Esophagus muscularis mucosa (tissue), 4 donors: ENCODE measurements around the gene DYRK4. TPM values are rescaled to one million over a fixed set of nuclear protein-coding genes. Genes with fewer than 3 reads are reported as not detected.

Experiments used
- DNase-seq: peaks from one replicate; pipeline ENCODE4 v3.0.0-alpha.2; 2017; ENCODE audit errors: extremely low spot score
- H3K27ac ChIP-seq, 4 donors: fragments of 200-600 bp; sonication (generic); replicated peaks in 1 of 4; 1 replicate in 3 of 4; 2 replicates in 1 of 4; pipeline ENCODE4 v1.5.1; 2016 to 2019; ENCODE audit warnings: mild to moderate bottlenecking in 1 of 4
- H3K27me3 ChIP-seq, 4 donors: fragments of 200-600 bp; sonication (generic); one replicate each; pipeline versions ENCODE4 v1.5.1 to v1.6.0; 2016 to 2019
- H3K36me3 ChIP-seq, 4 donors: fragments of 200-600 bp; sonication (generic); one replicate each; pipeline ENCODE4 v1.5.1; 2016 to 2019
- H3K4me1 ChIP-seq, 4 donors: fragments of 200-600 bp; sonication (generic); one replicate each; pipeline ENCODE4 v1.5.1; 2016 to 2019
- H3K4me3 ChIP-seq, 4 donors: fragments of 200-600 bp; sonication (generic); 1 replicate in 2 of 4; 2 replicates in 2 of 4; pipeline ENCODE4 v1.5.1; 2016 to 2019; ENCODE audit warnings: mild to moderate bottlenecking in 4 of 4, moderate library complexity in 1 of 4
- H3K9me3 ChIP-seq, 4 donors: fragments of 200-600 bp; sonication (generic); 1 replicate in 3 of 4; 2 replicates in 1 of 4; pipeline ENCODE4 v1.5.1; 2016 to 2019
- EP300 ChIP-seq: sonication (generic); formaldehyde crosslinking; IDR thresholded peaks from one replicate; pipeline ENCODE4 v1.6.1; 2017; ENCODE audit warnings: antibody characterized with exemption
- POLR2A ChIP-seq: fragments of 450-650 bp; IDR thresholded peaks from one replicate; pipeline ENCODE4 v1.6.1; 2017; ENCODE audit warnings: antibody characterized with exemption, moderate library complexity, mild to moderate bottlenecking, low read depth
- POLR2AphosphoS5 ChIP-seq, 2 donors: sonication (generic); formaldehyde crosslinking; IDR thresholded peaks; one replicate each; pipeline ENCODE4 v1.6.1; 2017; ENCODE audit warnings: antibody characterized with exemption in 2 of 2
- WGBS: methylation state at CpG from one replicate; pipeline ENCODE4 v1.1.5; 2018; 5-methylcytosine and 5-hydroxymethylcytosine counted together
- intact Hi-C: fragments of 100-400 bp; cut with DNase I; formaldehyde crosslinking; loops from one replicate; pipeline ENCODE4 v1.15.1; 2023
- total RNA-seq, 4 donors: library from RNA; depleted of rRNA; stranded (reverse); fragments of >200 nt; gene quantifications; one replicate each; pipeline versions ENCODE4 v1.1.0 to v1.2.1, GENCODE V29; 2016
- TF ChIP-seq, protein P1 (sequence below), 3 experiments: fragments of 200-600 bp in 2 of 3; fragments of 450-650 bp in 1 of 3; sonication (generic) in 2 of 3; IDR thresholded peaks; one replicate each; pipeline ENCODE4 v1.5.1; 2017 to 2019; ENCODE audit warnings: antibody characterized with exemption in 3 of 3, mild to moderate bottlenecking in 2 of 3, moderate library complexity in 1 of 3

DYRK4 gene
- total RNA-seq, 4 donors from 2014 or later, result 35.2 to 47.8 (median 41.3) TPM

DNA sequence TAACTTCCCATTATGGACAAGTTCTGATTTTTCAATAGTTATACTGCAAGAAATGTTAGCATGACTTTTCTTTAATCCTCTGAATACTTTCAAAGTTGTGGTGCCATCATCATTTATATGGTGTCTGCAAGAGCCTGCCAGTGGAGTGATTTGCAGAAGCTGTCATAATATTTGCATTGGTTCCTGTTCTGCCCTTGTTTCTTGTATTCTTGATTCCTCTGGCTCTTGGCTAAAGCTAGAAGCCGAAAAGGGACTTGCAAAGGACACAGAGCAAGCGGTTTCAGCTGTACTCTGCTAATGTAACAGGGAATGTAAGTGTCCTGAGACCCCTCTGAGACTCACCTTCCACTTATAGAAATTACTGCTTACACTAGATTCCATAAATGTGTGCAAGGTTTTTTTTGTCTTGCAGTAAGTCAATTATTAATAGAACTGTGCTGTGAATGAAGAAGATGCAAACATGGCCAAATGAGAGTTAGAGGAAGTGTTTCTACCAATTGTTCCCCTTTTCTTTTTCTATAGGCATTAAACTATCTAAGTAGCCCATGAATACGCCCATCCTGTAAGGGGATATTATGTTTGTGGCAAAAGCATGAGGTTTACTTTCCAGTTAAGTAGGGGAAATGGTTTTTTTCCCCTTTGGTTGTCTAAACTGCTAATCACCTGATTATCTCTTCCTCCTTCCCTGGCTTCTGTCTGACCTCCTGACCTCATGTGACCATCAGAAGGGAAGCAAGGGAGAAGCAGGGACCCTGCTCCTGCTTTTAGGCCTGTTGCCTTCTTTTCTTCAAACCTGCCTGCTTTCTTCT, 5.3 kb downstream of the DYRK4 start:
- intact Hi-C loops, result no loop called here
- WGBS, result 65% methylated on average over 3 of the region's 3 CpGs
- Histone ChIP-seq H3K27me3 (peaks cover 0 to 19% (median 0%) of the 10 kb centered on the region in 4 donors), H3K4me1 (peaks cover 2 to 6% (median 4%) of the 10 kb centered on the region in 4 donors), H3K9me3 (no peaks in the 10 kb centered on the region), H3K36me3 (no peaks in the 10 kb centered on the region), H3K27ac (no peak overlapping the region), H3K4me3 (no peak overlapping the region)
- TF ChIP-seq, protein P1, sequence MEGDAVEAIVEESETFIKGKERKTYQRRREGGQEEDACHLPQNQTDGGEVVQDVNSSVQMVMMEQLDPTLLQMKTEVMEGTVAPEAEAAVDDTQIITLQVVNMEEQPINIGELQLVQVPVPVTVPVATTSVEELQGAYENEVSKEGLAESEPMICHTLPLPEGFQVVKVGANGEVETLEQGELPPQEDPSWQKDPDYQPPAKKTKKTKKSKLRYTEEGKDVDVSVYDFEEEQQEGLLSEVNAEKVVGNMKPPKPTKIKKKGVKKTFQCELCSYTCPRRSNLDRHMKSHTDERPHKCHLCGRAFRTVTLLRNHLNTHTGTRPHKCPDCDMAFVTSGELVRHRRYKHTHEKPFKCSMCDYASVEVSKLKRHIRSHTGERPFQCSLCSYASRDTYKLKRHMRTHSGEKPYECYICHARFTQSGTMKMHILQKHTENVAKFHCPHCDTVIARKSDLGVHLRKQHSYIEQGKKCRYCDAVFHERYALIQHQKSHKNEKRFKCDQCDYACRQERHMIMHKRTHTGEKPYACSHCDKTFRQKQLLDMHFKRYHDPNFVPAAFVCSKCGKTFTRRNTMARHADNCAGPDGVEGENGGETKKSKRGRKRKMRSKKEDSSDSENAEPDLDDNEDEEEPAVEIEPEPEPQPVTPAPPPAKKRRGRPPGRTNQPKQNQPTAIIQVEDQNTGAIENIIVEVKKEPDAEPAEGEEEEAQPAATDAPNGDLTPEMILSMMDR (IDR thresholded peaks at IDR 0.05), result no peak
- TF ChIP-seq POLR2A, result no peak
- TF ChIP-seq POLR2AphosphoS5 (IDR thresholded peaks at IDR 0.05), result no peak
- peak; percentile 57 for DNase-seq

DNA sequence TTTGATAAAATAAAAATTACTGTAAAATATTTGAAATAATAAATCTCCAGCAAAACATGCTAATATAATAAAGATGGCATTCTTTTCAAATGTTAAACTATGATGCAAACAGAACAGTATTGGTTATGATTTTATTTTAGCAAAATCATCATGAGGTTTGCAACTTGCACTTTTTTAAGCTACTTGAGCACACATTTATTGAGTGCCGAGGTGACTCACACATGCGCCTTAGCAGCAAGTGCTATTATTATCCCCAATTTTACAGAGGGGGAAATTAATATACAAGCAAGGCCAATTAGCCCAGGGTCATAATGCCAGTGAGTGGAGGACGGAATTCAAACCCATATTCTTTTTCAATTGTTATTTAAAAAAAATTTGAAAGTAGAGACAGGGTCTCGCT, 7.3 kb downstream of the DYRK4 start:
- intact Hi-C loops, result no loop called here
- TF ChIP-seq, protein P1 (IDR thresholded peaks at IDR 0.05), result no peak
- TF ChIP-seq POLR2AphosphoS5 (IDR thresholded peaks at IDR 0.05), result no peak
- TF ChIP-seq POLR2A, result no peak
- TF ChIP-seq EP300, result no peak
- Histone ChIP-seq H3K9me3 (no peaks in the 10 kb centered on the region), H3K27ac (no peak overlapping the region), H3K36me3 (no peaks in the 10 kb centered on the region), H3K27me3 (peaks cover 0 to 11% (median 0%) of the 10 kb centered on the region in 4 donors), H3K4me3 (no peak overlapping the region), H3K4me1 (no peaks in the 10 kb centered on the region)
- 89% methylated on average over 4 of the region's 4 CpGs for WGBS
- DNase-seq, result peak; percentile 17

DNA sequence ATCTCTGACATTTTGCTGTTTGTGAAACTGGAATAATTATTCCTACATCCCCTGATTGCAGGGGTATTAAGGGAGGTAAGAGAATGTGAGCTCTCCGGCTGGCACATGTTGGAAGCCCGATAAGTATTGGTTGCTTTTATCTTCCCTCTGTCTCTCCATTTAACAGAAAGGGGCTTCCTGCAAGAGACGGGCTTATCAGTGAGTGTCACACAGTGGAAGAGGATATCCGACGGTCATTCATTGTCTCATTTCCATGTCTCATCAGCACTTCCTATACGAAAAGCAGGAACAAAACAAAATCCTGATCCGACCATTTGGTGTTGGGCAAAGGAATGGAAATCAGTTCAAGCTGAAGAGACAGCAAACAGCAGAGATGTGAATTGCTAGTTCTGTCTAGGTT, 10.7 kb downstream of the DYRK4 start:
- 81% methylated on average over 7 of the region's 7 CpGs for WGBS
- no peaks in the 10 kb centered on the region for H3K4me1 ChIP-seq
- intact Hi-C loops, result no loop called here
- no peaks in the 10 kb centered on the region for H3K36me3 ChIP-seq
- H3K27me3 ChIP-seq, result no peaks in the 10 kb centered on the region
- H3K9me3 ChIP-seq, result no peaks in the 10 kb centered on the region
- no peak for DNase-seq
- no peak for TF ChIP-seq EP300
- no peak for TF ChIP-seq POLR2A
- no peak for TF ChIP-seq POLR2AphosphoS5 (IDR thresholded peaks at IDR 0.05)
- TF ChIP-seq, protein P1 (IDR thresholded peaks at IDR 0.05), result no peak
- H3K4me3 ChIP-seq, result no peak overlapping the region
- H3K27ac ChIP-seq, result no peak overlapping the region

DNA sequence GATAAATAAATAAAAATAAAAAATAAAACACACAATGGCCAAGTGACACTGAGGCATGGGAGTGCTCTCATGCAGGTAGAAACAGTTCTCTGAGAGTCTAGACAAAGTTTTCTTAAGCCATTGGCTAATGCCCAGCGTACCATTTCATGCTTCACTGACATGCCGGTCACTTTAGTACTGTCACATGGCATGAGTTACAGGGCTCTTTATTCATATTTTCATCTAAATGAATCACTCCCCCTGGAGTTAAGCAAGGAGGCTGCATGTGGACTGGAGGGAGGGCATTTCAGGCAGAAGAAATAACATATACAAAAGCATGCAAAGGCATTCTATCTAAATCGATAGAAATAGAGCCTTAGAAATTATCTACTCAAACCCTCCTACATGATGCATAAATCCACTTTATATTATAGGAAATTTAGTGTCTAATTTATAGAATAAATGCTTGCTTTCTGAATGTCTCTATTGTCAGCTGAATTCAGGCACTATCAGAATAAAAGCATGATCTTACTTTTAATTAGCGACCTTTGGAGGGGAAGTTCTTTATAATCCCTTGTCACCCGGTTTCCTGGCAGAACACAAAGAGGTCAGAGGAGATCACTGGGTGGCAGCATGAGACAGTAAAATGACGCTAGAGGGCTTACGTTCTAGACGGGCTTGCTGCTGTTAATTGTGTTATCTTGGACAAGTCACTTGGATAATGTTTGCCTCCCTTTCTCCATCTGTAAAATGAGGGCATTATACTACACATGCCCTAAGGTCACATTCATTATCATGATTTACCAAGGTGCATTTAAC, 17.5 kb downstream of the DYRK4 start:
- peak; percentile 60 for DNase-seq
- 32% methylated on average over 8 of the region's 8 CpGs for WGBS
- no peaks in the 10 kb centered on the region for H3K9me3 ChIP-seq
- H3K4me3 ChIP-seq, result no peak overlapping the region
- TF ChIP-seq POLR2A (no peak), EP300 (no peak), POLR2AphosphoS5 (IDR thresholded peaks at IDR 0.05) (no peak)
- TF ChIP-seq, protein P1 (IDR thresholded peaks at IDR 0.05), result no peak
- H3K27ac ChIP-seq, result no peak overlapping the region
- H3K36me3 ChIP-seq, result no peaks in the 10 kb centered on the region
- H3K27me3 ChIP-seq, result no peaks in the 10 kb centered on the region
- no peaks in the 10 kb centered on the region for H3K4me1 ChIP-seq
- intact Hi-C loops, result no loop called here
